OCI-LY1 (cell line): ENCODE results near the gene GNAQ.

Source experiments
- CTCF ChIP-seq: fragments of 200-600 bp; sonication (generic), shearing (Covaris generic); IDR thresholded peaks from 2 replicates; pipeline ENCODE4 v1.5.1; 2017; ENCODE audit warnings: mild to moderate bottlenecking, antibody characterized with exemption, low read length, moderate library complexity, mixed read lengths
- EZH2 ChIP-seq: fragments of 200-600 bp; sonication (generic), shearing (Covaris generic); IDR thresholded peaks from 2 replicates; pipeline ENCODE4 v1.8.0; 2017; ENCODE audit warnings: borderline replicate concordance, mixed run types, mild to moderate bottlenecking, antibody characterized with exemption, low read length, moderate library complexity, mixed read lengths

GRCh38 chr9:77866878-77867277 is 164.7 kb downstream of the GNAQ start:
- no peak for TF ChIP-seq CTCF
- TF ChIP-seq EZH2, result no peak
